ENCODE results near the gene B4GALNT4. TPM values are rescaled to one million over a fixed set of nuclear protein-coding genes. Genes with fewer than 3 reads are reported as not detected.

B4GALNT4 gene
- total and polyA plus RNA-seq, 2 of the 8 experiments (the other 6 are each of a cell fraction or from before 2014, with no cell fraction given) = 40.9 to 76.3 TPM

GRCh38 chr11:386483-386882 lies 17.2 kb downstream of the B4GALNT4 start (continued):
- TF ChIP-seq CHD7 (IDR thresholded peaks at IDR 0.05; ENCODE audit: insufficient replicate concordance, low read length) (no peak), KDM5A (IDR thresholded peaks at IDR 0.05; ENCODE audit: low read length) (no peak), CHD2 (IDR thresholded peaks at IDR 0.05; ENCODE audit: low read length) (no peak), SIX5 (IDR thresholded peaks at IDR 0.05; ENCODE audit: low read depth, low read length) (no peak), SP2 (IDR thresholded peaks at IDR 0.05; ENCODE audit: low read length) (no peak), HDAC6 (IDR thresholded peaks at IDR 0.05; ENCODE audit: low read depth, low read length) (no peak), RNF2 (IDR thresholded peaks at IDR 0.05; ENCODE audit: borderline replicate concordance, low read depth, low read length, missing control alignments, poor library complexity, severe bottlenecking) (no peak), TAF1 (IDR thresholded peaks at IDR 0.05; ENCODE audit: low read depth, low read length) (no peak), RBBP5 (IDR thresholded peaks at IDR 0.05; ENCODE audit: borderline replicate concordance, low read depth, low read length) (no peak), BCL11A (IDR thresholded peaks at IDR 0.05; ENCODE audit: low read depth in 2 of 2, low read length in 2 of 2) (no peak)

Data from H1 (cell line).